WERI-Rb-1 (cell line): Measurements from ENCODE around the gene MRPL9.
A peak's percentile ranks its signal among the peaks of the same experiment; 100 is the strongest.

ENCODE experiments used
- DNase-seq: peaks from one replicate; pipeline ENCODE4 v3.0.0-alpha.2; 2020
- H3K27ac ChIP-seq: fragments of 250-450 bp; sonication (Bioruptor Pico); 2 replicates; pipeline ENCODE4 v1.5.1; 2020; ENCODE audit warnings: mild to moderate bottlenecking, moderate library complexity
- H3K27me3 ChIP-seq: fragments of 250-450 bp; sonication (Bioruptor Pico); 2 replicates; pipeline ENCODE4 v1.5.1; 2021; ENCODE audit warnings: mild to moderate bottlenecking, low read depth, moderate library complexity; ENCODE audit not compliant: insufficient read depth, severe bottlenecking
- H3K36me3 ChIP-seq: fragments of 250-450 bp; sonication (Bioruptor Pico); 2 replicates; pipeline ENCODE4 v1.5.1; 2020; ENCODE audit warnings: mild to moderate bottlenecking, moderate library complexity
- H3K4me3 ChIP-seq: 2 replicates; pipeline ENCODE4 v1.5.1; 2011; ENCODE audit warnings: low read depth, mild to moderate bottlenecking, control low read depth, low read length
- H3K9me3 ChIP-seq: fragments of 250-450 bp; sonication (Bioruptor Pico); 2 replicates; pipeline ENCODE4 v1.5.1; 2021; ENCODE audit warnings: mild to moderate bottlenecking, moderate library complexity; ENCODE audit not compliant: severe bottlenecking
- TF ChIP-seq, protein P1 (sequence below): IDR thresholded peaks from 2 replicates; pipeline ENCODE4 v1.5.1; 2011; ENCODE audit warnings: low read depth, mild to moderate bottlenecking, control low read depth, inconsistent platforms, low read length

Gene MRPL9

DNA sequence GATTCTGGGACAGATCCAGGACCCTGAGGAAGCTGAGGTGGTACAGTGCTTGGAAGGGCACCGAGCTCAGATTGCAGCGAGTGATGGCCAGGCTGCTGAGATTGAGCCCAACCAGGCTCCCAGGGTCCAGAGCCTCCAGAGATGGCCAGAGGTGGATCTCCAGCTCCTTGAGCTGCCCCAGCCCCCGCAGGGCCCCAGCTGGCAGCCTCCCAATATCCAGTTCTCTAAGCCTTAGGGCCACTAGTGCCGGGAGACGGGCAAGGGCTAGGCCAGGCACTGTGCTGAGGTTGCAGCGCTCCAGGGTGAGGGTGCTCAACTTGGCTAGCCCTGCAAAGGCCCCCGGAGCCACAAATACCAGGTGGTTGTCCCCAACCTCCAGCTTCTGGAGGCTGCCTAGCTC is 38.5 kb upstream of the MRPL9 start:
- DNase-seq: peak; percentile 14
- H3K36me3 ChIP-seq: no peaks in the 10 kb centered on the region
- no peak overlapping the region for H3K27ac ChIP-seq
- TF ChIP-seq, protein P1, sequence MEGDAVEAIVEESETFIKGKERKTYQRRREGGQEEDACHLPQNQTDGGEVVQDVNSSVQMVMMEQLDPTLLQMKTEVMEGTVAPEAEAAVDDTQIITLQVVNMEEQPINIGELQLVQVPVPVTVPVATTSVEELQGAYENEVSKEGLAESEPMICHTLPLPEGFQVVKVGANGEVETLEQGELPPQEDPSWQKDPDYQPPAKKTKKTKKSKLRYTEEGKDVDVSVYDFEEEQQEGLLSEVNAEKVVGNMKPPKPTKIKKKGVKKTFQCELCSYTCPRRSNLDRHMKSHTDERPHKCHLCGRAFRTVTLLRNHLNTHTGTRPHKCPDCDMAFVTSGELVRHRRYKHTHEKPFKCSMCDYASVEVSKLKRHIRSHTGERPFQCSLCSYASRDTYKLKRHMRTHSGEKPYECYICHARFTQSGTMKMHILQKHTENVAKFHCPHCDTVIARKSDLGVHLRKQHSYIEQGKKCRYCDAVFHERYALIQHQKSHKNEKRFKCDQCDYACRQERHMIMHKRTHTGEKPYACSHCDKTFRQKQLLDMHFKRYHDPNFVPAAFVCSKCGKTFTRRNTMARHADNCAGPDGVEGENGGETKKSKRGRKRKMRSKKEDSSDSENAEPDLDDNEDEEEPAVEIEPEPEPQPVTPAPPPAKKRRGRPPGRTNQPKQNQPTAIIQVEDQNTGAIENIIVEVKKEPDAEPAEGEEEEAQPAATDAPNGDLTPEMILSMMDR: no peak
- H3K27me3 ChIP-seq: no peaks in the 10 kb centered on the region
- H3K4me3 ChIP-seq: no peak overlapping the region
- H3K9me3 ChIP-seq: no peaks in the 10 kb centered on the region

DNA sequence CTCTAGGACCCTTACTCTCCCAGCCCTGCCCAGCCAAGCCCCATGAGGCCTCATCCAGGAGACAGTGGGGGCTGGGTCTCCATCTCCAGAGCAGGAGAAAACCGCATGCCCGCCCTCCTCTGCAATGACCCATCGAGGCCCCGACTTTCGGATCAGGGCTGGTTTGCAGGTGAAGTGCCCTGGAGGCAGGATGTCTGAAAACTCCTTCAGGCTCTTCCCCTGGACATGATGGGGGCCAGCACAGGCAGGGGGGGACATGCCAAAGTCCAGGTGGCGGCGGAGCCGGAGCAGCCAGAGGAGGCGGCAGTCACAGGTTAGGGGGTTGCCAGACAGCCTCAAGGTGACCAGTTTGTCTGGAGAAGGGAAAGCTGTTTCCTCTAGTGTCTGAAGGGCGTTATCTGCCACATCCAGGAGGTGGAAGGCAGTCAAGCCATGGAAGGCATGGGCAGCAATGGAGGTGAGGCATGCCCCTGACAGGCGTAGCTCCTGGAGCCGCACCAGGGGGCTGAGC is 38.1 kb upstream of the MRPL9 start:
- no peaks in the 10 kb centered on the region for H3K27me3 ChIP-seq
- TF ChIP-seq, protein P1: no peak
- H3K4me3 ChIP-seq: no peak overlapping the region
- no peaks in the 10 kb centered on the region for H3K36me3 ChIP-seq
- no peak for DNase-seq
- no peak overlapping the region for H3K27ac ChIP-seq
- no peaks in the 10 kb centered on the region for H3K9me3 ChIP-seq

DNA sequence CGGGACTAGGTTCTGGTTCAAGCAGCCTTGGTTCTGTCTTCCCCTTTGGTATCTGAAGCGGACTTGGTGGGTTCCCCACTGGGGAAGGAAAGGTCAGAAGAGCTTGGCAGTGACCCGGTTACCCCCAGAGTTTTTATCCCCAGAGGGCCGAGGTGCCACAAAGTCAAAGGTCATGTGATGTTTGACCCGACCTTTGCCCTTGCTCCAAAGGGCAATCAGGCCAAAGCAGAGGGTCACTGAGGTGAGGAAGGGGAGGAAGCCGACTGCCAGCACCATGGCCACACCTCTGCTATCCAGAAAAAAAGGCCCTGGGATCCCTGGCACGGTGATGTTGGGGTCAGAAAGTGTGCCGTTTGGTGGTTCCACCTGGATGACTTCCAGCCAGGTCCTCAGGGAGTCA is 37.5 kb upstream of the MRPL9 start:
- Histone ChIP-seq H3K27me3 (no peaks in the 10 kb centered on the region), H3K4me3 (no peak overlapping the region), H3K27ac (no peak overlapping the region), H3K9me3 (no peaks in the 10 kb centered on the region), H3K36me3 (no peaks in the 10 kb centered on the region)
- TF ChIP-seq, protein P1: no peak
- no peak for DNase-seq

DNA sequence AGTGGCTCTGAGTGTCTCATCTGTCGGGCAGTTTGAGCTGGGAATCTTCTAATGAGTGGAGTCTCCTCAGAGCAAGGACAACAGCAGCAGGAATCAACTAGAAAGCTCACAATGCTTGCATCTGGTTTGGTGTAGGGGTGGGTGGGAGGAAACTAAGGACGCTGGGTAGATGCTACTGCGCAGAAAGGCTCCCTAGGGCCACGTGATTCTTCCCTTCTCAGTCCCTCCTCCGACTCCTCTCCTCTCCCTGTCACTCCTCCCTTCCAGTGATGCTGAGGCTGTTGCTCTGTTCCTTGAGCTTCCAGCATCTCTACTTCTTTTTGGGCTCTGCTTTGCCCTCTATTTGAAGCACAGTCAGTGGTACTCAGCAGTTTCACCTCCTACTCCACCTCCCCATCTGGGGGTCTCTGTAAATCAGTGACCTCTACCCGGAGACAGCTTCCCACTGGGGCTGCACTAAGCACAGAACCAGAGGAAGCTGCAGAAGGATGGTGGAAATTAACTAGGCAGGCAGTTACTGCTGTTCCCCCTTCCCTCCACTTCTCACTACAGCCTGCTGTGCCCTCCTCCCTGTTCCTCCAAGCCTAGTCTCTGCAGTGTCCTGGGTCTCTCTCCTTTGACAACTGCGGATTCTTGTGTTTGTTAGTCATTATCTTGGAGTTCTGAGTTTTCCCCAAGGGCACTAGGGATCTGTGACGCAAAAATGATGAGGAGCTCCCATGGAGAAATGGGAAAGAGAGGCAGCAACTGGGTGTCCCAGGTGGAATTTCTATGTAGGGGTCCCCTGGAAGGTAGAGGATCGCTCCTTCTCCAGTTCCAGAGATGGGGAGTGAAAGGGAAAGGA is 36.1 kb upstream of the MRPL9 start:
- Histone ChIP-seq H3K27ac (no peak overlapping the region), H3K4me3 (no peak overlapping the region), H3K9me3 (no peaks in the 10 kb centered on the region), H3K27me3 (no peaks in the 10 kb centered on the region), H3K36me3 (no peaks in the 10 kb centered on the region; the same call in 1 of the 2 replicates)
- DNase-seq: no peak
- TF ChIP-seq, protein P1: no peak

DNA sequence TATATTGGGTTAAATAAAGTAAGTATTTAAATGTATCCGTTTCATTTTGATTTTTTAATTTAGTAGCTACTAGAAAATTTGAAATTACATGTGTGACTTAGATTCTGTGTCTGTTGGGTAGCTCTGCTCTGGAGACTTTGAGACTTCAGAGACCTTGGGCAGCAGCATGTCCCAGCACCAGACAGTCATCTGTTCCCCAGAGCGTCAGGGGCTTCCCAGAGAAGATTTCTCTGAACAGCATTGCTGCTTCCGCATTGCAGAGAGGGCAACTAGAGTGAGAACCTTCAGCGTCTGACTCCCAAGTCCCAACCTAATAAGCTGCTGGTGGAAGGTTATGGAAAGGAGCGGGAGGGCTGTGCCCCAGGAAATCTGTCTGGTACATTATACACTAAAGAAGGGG is 35.3 kb upstream of the MRPL9 start:
- TF ChIP-seq, protein P1: no peak
- no peak for DNase-seq

More for the DNA sequence above, 35.3 kb upstream of the MRPL9 start:
- no peaks in the 10 kb centered on the region for H3K27me3 ChIP-seq
- peaks cover 4% of the 10 kb centered on the region for H3K36me3 ChIP-seq
- H3K27ac ChIP-seq: no peak overlapping the region
- H3K4me3 ChIP-seq: no peak overlapping the region
- no peaks in the 10 kb centered on the region for H3K9me3 ChIP-seq
